ENCODE data around the gene COX14. TPM values are rescaled to one million over a fixed set of nuclear protein-coding genes. Genes with fewer than 3 reads are reported as not detected.
"Not testable (repeated sequence)": the region's sequence is repeated elsewhere in the genome, so short reads cannot be mapped to it uniquely, and the experiment has no call there.

COX14 gene
- total RNA-seq, 1 donor from 2014 or later: 58.9 TPM

DNA sequence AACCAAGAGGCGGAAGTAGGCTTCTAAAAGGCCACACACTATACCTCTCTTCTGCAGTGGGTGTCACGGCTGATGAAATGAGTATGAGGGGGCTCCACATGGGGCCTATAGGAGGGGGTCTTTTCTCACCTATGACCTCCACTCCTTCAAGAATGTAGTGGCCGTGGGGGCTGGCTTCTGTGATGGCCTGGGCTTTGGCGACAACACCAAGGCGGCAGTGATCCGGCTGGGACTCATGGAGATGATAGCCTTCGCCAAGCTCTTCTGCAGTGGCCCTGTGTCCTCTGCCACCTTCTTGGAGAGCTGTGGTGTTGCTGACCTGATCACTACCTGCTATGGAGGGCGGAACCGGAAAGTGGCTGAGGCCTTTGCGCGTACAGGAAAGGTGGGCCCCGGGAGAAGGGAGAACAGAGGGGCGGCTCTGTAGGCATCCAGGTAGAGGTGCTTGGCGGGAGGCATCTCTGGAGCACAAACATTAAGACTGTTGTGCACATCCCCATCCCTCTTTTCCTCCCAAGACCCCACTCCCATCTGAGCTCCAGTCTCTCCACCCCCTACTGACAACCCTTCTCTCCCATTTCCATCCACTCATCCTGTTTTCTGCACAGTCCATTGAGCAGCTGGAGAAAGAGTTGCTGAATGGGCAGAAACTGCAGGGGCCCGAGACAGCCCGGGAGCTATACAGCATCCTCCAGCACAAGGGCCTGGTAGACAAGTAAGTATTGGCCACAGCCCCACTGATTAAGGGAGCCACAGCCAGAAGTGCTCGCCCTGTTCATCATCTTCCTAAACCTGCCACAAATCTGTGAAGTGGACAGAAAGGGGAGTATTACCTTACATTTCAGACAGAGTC lies 4.4 kb upstream of the COX14 start:
- DNase-seq (ENCODE audit: low spot score): no peak

DNA sequence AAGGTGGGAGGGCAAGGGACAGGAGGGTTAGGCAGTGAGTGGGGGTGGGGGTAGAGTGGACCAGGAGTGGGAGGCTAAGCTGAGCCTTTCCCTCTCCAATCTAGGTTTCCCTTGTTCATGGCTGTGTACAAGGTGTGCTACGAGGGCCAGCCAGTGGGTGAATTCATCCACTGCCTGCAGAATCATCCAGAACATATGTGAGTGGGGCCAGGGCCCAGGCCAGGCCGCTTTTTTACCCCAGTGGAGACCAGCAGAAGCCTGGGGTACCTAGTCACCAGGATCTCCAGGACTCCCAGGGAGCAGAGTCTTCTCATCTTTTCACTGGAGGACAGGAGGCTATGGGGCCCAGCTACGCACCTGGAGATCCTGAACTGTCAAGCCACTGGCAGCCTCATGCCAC lies 2.7 kb upstream of the COX14 start:
- DNase-seq (ENCODE audit: low spot score): no peak

DNA sequence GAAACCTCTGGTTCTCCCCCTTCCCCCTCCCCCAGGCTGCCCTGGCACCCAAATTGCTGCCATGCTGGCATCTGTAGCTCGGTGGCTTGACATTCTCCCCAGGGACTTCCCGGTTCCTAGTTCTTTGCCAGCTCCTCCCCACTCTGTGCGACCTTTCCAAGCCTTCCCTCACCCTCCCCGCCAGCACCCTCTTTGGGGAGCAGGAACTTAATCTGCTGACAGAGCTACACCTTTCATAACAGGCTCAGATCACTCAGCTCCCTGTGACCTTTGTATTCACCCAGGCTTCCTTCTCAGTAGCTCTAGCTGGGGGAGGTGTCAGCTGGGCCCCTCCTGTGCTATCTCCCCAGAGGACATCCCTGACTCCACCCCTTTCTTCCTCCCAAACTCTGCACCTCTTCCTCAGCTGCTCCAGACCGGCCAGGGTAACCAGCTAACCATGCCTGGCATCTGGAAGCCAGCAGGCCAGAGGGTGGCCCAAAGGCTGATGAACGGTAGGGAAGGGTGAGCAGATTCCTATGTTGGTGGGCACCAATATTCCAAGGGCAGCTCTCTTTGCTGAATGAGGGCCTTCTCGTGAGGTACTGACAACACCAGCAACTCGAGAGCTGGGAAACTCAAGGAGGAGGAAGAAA lies 1.8 kb upstream of the COX14 start:
- peak; percentile 62 for DNase-seq (ENCODE audit: low spot score)

DNA sequence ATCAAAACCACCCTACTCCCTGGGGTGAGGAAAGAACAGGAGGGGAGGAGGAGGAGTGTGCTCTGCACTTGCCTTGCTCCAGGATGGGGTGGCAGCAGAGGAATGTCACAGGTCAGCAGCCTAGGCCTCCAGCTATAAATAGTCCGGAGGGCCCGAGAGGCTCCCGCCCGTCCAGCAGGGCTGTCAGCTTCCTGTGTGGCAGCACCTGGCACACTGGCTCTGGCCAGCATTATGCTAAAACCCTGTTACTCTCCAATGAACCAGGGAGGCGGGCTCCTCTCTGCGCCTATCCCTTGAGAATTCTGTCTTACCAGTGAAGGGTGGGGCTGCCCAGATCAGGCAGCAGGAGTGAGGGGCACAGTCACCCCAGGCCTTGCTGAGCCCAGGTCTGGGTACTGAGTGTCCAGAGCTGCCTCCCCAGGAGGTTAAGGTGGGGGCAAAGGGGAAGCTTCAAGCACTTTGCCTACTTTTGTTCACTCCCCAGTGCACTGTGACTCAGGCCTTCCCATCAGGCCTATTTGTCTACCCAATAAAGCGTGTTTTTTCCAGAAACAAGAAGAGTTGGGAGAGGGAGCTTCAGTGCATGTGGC lies 1.2 kb upstream of the COX14 start:
- DNase-seq (ENCODE audit: low spot score): peak; percentile 69

DNA sequence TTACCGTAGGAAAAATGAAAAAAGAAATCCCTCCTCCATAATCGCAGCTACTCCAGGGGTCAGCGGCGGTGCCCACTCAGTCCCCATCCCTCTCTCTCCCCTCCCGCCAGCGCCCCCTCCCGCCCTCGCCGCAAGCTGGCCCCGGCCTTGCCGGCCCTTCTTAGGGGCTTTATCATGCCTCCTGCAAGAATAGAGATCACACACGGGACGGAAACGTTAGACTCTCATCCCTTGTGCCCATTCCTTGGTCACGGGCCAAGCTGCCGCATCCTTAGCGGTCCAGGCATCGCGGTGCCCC lies 692 bp upstream of the COX14 start:
- DNase-seq (ENCODE audit: low spot score): no peak

DNA sequence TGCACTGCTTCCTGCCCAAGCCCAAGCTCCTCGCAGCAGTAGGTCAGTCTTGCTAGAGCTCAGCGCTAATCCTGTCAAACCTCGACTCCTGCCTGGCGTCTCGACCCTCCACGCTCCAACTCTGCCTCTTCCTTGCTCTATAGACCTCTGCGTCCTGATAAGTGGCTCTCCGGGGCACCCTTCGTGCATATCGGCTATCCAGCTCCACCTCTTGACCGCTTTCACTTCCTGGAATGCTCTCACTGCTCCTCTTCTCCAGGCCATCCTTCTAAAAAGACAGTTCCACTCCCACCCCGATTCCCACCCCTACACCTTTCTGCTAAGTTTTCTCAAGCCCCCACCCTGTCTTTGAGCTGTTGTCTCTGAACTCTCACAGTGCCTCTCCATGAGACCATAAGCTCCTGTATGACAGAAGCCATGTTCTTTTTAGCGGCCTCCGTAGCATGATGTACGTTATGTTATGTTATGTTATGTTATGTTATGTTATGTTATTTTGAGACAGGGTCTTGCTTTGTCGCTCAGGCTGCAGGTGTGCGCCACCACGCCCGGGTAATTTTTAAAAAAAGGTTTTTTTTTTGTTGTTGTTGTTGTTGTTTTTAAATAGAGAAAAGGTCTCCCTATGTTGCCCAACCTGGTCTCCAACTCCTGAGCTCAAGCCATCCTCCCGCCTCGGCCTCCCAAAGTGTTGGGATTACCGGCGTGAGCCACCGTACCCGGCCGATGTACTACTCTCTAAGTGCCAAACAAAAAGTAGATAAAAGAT lies 601 bp downstream of the COX14 start:
- DNase-seq (ENCODE audit: low spot score): peak; percentile 66

DNA sequence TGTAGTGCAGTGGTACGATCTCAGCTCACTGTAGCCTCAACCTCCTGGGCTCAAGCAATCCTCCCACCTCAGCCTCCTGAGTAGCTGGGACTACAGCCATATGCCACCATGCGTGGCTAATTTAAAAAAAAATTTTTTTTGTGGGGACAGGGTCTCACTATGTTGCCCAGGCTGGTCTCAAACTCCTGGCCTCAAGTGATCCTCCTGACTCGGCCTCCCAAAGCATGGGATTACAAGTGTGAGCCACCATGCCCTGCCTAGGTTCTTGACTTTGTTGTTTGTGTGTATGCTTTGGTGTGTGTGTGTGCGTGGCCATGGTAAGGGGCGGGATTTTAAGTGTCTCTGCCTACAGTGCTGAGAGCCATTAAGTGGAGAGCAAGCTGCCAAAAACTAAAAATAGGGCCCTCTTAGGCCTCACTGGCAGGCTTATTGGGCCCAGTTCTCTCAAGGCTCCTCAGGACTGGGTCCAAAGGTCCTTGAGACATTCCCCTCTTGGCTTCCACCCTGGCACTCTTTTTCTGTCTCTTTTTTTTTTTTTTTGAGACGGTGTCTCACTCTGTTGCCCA lies 5.1 kb downstream of the COX14 start:
- no peak for DNase-seq (ENCODE audit: low spot score)

DNA sequence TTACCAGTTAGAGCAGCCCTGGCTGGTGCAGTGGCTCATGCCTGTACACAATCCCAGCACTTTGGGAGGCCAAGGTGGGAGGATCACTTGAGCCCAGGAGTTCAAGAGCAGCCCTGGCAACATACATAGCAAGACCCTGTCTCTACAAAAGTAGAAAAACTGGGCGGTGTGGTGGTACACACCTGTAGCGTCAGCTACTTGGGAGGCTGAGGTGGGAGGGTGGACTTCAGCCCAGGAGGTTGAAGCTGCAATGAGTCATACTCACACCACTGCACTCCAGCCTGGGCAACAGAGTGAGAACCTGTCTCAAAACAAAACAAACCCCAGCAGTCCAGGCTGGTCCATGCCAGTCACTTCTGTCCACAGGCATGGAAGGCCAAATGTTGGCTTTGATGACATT lies 7.4 kb downstream of the COX14 start:
- DNase-seq (ENCODE audit: low spot score): no peak

DNA sequence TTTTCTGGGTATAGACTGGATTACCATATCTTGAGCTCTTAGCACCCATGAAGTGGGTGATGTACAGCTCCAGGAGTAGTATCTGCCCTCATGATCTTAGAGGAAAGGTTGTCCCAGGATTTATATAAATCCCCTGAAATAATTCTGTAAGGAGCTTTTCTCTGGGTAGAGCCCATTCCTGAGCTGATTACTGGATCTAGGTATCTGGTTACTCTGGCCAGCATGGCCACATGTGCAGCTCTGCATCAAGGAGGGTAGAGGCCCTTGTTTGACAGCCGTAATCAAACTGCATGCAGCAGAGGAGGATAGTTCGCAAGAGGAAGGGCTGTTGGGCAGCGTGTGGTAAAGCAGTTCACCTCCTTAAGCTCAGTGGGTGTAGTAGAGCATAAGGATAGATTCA lies 8.5 kb downstream of the COX14 start:
- no peak for DNase-seq (ENCODE audit: low spot score)

DNA sequence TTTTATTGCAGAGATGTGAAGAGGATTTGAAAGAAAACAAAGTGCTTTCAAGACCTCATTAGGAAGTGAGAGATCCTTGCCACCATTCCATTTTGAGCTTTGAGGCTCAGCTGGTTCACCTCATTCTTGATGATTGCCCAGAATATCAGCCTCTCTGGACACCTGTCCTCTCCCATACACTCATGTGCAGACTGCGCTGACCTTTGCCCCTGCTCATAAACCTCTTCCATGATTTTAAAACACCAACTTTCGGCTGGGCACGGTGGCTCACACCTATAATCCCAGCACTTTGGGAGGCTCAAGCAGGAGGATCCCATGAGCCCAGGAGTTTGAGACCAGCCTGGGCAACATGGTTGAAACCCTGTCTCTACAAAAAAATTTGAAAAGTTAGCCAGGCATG lies 8.9 kb downstream of the COX14 start:
- DNase-seq (ENCODE audit: low spot score): no peak

DNA sequence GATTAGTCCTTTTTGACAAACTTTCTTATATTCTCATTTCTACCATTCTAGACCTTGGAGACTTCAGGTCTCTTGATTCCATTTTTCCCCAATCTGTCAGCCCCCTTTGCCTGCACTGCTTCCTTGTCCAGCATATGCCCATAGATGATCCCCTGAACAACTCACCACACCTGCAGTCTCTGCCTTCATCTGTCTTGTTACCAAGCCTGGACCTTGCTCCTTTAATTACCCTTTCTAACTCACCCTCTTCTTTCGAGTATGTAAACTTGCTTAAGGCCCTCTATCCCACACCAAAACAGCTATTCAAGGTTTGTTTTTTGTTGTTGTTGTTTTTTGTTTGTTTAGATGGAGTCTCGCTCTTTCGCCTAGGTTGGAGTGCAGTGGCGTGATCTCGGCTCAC lies 9.6 kb downstream of the COX14 start:
- DNase-seq (ENCODE audit: low spot score): no peak

DNA sequence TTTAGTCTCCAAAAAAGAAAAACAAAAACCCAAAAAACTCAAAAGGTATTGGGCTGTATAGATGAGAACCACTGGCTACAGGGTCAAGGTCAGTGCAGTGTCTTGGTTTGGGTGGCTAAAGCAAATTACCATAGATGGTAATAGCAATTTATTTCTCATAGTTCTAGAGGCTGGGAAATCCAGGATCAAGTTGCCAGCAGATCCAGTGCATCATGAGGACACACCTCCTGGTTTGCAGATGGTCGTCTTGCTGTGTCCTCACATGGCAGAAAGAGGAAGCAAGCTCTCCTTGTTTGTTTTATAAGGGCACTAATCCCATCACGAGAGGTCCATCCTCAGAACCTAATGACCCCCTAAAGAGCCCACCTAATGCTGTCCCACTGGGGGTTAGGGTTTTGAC lies 11.2 kb downstream of the COX14 start:
- DNase-seq (ENCODE audit: low spot score): no peak

DNA sequence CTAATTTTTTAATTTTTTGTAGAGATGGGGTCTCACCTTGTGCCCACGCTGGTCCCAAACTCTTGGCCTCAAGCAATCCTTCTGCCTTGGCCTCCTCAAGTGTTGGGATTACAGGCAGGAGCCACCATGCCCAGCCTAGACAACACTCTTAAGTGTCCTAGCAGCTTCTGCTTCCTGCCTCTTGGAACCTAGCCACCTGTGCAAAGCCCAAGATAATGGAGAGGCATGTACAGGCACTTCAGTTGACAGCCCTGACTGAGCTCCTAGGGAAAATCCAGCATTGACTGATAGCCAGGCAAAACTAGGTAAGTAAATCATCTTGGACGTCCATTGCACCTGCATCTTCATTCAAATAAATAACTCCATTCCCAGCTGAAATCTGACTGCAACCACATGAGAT lies 15.5 kb downstream of the COX14 start:
- no peak for DNase-seq (ENCODE audit: low spot score)

DNA sequence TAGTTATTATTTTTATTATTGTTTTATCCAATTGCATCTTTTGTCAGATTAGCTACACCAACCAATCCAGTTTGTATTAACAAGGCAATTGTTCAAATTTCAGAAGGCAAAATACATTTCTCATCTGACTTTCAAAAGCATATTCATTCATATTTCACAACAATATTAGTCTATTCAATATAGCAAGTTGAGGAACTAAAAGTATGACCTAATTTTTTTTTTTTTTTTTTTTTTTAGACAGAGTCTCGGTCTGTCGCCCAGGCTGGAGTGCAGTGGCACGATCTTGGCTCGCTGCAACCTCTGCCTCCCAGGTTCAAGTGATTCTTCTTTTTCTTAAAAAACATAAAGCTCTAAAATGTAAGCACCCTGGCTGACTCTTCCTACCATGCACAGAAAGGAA lies 17.3 kb downstream of the COX14 start:
- no peak for DNase-seq (ENCODE audit: low spot score)

DNA sequence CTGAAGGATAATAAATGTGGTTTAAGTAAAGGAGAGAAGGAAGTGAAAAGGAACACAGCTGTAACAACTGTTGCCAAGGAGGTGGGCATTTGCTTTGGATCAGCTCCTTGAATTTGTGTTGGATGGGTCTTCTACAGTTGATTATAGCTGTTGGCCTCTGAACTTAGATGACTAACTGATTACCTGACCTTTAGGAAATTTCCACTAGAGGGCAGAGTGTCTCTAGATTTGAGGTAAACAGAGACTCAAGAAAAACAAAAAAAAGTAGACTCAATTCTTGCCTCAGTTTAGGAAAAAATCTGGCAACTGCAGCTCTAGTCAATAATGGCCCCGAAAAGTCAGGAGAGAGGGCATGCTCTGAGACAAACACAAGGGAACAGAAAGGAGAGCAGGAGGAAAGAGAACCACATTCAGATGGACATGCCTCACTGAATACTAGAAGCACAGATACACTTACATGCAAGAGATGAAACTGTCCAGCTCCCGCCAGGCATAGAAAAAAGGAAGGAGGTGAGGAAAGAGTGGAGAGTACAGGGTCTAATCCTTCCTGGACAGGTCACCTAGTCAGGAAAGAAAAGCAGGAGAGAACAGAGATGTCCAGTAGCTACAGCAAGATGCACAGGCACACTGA lies 20.6 kb downstream of the COX14 start:
- DNase-seq (ENCODE audit: low spot score): no peak

DNA sequence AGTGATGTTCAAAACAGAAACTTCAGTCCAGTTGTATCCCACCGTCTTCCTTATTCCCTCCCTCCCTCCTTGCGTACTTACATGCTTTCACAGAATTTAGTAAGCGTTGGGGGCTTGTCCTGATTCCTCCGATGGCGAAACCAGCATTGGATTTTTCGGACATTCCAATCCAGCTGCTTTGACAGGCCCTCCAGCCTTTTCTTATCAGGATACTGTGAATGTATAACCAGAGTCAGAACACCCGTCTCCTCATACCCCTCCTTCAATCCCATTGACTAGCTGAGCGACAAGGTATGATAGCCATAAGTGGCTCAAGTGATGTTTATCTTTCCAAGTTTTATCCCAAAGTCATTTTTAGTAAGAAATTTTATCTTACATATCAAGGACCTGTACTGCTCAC lies 31.0 kb downstream of the COX14 start:
- no peak for DNase-seq (ENCODE audit: low spot score)

DNA sequence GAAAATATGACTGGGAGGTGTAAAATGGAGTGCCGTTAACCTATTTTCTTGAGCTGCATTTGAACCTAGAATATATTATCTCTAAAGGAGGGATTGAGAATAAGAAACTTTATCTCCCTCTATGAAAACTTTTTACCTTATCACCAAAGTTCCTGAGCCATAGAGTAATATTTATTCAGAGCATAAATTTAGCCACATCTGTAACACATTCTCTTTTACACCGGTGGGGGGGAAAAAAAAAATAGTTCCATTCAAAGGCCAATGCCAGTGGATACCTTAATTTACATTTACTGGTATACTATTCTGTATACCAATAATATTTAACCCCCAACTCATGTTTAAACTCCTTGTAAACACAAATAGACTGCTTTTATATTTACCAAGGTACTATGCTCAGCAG lies 33.4 kb downstream of the COX14 start:
- DNase-seq (ENCODE audit: low spot score): no peak

DNA sequence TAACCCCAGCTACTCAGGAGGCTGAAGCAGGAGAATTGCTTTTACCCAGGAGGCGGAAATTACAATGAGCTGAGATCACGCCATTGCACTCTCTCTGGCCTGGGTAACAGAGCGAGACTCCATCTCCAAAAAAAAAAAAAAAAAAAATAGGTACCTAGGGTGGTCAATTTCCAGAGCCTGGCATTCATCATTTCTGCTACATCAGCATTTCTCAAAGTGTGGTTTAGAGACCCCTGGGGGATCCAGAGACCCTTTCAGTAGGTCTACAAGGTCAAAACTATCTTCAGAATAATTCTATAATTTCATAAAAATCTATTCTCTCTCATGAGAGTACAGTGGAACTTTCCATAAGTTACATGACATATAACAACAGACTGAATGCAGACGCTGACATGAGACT lies 35.2 kb downstream of the COX14 start:
- DNase-seq (ENCODE audit: low spot score): no peak

DNA sequence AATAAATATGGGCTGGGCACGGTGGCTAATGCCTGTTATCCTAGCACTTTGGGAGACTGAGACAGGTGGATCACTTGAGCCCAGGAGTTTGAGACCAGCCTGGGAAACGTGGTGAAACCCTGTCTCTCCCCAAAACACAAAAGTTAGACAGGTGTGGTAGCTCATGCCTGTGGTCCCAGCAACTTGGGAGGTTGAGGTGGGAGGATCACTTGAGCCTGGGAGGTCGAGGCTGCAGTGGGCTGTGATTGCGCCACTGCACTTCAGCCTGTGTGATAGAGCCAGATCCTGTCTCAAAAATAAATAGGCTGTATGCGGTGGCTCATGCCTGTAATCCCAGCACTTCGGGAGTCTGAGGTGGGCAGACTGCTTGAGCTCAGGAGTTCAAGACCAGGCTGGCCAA lies 36.0 kb downstream of the COX14 start:
- not testable (repeated sequence) for DNase-seq (ENCODE audit: low spot score)

DNA sequence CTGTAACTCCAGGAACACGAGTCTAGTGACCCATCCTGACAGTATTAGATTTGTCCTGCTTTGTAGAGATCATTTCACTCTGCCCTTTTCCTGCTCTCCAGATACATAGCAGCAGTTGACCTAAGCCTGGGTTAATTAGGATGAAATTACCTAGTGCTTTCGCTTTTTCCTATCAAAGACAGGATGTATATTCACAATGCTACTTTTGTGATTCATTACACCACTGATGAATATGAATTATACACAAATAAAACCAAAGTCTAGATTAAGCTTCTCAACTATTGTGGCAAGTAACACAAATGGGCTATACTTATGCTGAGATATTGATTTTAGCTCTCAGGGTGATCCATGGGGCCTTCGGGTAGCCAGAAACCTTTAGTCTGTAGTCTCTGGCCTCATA lies 37.3 kb downstream of the COX14 start:
- DNase-seq (ENCODE audit: low spot score): no peak

DNA sequence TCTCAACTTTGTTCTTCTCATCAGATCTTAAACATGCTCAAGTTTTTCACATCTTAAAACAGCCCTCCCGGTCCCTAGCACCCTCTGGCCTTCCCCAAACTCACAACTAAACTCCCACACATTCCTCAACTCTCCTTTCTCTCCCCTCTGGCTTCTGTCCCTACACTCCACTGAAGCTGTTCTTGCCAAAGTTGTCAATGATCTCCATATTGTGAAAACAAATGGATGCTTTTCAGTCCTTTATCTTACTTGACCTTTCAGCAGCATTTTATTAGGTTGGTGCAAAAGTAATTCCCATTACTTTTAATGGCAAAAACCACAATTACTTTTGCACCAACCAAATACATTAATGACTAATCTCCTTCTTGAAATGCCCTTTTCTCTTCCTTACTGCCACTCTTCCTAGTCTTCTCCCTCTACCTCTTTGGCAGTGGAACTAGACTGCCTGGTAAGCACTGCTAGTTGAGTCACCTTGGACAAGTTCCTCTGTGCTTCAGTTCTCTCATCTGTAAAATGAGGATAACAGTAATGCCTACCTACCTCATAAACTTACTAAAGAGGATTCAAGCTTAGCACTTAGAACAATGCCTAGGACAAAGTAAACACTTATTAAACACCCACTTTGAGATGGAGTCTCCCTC lies 39.1 kb downstream of the COX14 start:
- DNase-seq (ENCODE audit: low spot score): no peak
